ENCODE data around the gene VAT1. TPM values are rescaled to one million over a fixed set of nuclear protein-coding genes. Genes with fewer than 3 reads are reported as not detected.

The VAT1 gene
- total RNA-seq, 2 donors from 2014 or later = 83.7 to 101 TPM

DNA sequence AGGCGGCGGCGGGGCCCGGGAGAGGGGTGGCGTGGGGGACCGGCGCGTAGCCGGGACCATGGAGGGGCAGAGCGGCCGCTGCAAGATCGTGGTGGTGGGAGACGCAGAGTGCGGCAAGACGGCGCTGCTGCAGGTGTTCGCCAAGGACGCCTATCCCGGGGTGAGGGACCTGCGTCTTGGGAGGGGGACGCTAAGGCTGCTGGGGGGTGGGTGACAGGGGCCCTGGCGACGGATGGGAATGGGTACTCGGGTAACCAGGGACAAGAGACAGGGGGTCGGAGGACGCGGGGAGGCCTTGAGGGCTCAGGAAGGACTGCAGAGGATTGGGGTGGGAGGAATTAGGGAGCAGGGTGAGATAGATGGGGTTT lies 3.1 kb upstream of the VAT1 start:
- intact Hi-C loops (cut with DNase I) = loop anchor here (10.0 kb wide), 2 partner anchors 110 to 290 kb away; no protein-coding TSS in a partner anchor
- peak overlapping the region in 1 of 4 donors; percentile 33 for H3K27ac ChIP-seq
- no peak for DNase-seq

GRCh38 chr17:43024407-43025289 lies 2.5 kb upstream of the VAT1 start, which contains the start of gene RND2:
RND2 (plus strand) TSS chr17:43025231; CDS start chr17:43025348, 117 bp downstream.
- DNase-seq (peak; percentile 85 to 91 (median 90)), ATAC-seq (peak; percentile 75)
- 3 to 4% methylated on average over 31 to 41 of the region's 61 CpGs for WGBS, 2 donors
- Histone ChIP-seq H3K36me3 (replicated peaks in 1 of 2; ENCODE audit: insufficient read depth in 1 of 2, low read depth in 2 of 2) (no peaks in the 10 kb centered on the region), H3K4me1 (peaks cover 28% of the 10 kb centered on the region), H3K9me3 (no peaks in the 10 kb centered on the region), H3K4me3 (peak within 1 kb of the TSS; percentile 10 to 14), H3K27me3 (no peaks in the 10 kb centered on the region), H3K27ac (peak within 1 kb of the TSS; percentile 33 to 75 (median 60))
- intact Hi-C loops (cut with DNase I) = loop anchor here (10.0 kb wide), 2 partner anchors 110 to 290 kb away; no protein-coding TSS in a partner anchor
- peak in 2 of 3 donors; percentile 52 to 70 for TF ChIP-seq POLR2A (IDR thresholded peaks at IDR 0.05)
- TF ChIP-seq, protein P1, sequence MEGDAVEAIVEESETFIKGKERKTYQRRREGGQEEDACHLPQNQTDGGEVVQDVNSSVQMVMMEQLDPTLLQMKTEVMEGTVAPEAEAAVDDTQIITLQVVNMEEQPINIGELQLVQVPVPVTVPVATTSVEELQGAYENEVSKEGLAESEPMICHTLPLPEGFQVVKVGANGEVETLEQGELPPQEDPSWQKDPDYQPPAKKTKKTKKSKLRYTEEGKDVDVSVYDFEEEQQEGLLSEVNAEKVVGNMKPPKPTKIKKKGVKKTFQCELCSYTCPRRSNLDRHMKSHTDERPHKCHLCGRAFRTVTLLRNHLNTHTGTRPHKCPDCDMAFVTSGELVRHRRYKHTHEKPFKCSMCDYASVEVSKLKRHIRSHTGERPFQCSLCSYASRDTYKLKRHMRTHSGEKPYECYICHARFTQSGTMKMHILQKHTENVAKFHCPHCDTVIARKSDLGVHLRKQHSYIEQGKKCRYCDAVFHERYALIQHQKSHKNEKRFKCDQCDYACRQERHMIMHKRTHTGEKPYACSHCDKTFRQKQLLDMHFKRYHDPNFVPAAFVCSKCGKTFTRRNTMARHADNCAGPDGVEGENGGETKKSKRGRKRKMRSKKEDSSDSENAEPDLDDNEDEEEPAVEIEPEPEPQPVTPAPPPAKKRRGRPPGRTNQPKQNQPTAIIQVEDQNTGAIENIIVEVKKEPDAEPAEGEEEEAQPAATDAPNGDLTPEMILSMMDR (IDR thresholded peaks at IDR 0.05) = peak; percentile 33 to 82 (median 70)

More for the DNA sequence above, 3.1 kb upstream of the VAT1 start:
- H3K4me3 ChIP-seq = no peak overlapping the region
- ATAC-seq = no peak
- TF ChIP-seq, protein P1 (IDR thresholded peaks at IDR 0.05) = no peak
- TF ChIP-seq POLR2A (IDR thresholded peaks at IDR 0.05) = no peak
- no peaks in the 10 kb centered on the region for H3K9me3 ChIP-seq
- H3K4me1 ChIP-seq = peaks cover 21% of the 10 kb centered on the region
- no peaks in the 10 kb centered on the region for H3K27me3 ChIP-seq
- WGBS, 2 donors = 4 to 8% methylated on average over 17 to 24 of the region's 27 CpGs
- no peaks in the 10 kb centered on the region for H3K36me3 ChIP-seq (replicated peaks in 1 of 2; ENCODE audit: insufficient read depth in 1 of 2, low read depth in 2 of 2)

GRCh38 chr17:43020789-43021740 lies 1.1 kb downstream of the VAT1 start:
- TF ChIP-seq POLR2A (IDR thresholded peaks at IDR 0.05) = peak in 2 of 3 donors; percentile 18 to 23
- TF ChIP-seq, protein P1 (IDR thresholded peaks at IDR 0.05) = no peak
- peak; percentile 5 for ATAC-seq
- H3K4me1 ChIP-seq = peaks cover 31% of the 10 kb centered on the region
- H3K27ac ChIP-seq = peak overlapping the region; percentile 63 to 83 (median 76)
- H3K9me3 ChIP-seq = no peaks in the 10 kb centered on the region
- peak overlapping the region; percentile 55 to 90 for H3K4me3 ChIP-seq
- no peaks in the 10 kb centered on the region for H3K27me3 ChIP-seq
- no peaks in the 10 kb centered on the region for H3K36me3 ChIP-seq (replicated peaks in 1 of 2; ENCODE audit: insufficient read depth in 1 of 2, low read depth in 2 of 2)
- WGBS, 2 donors = 24 to 36% methylated on average over 22 to 35 of the region's 40 CpGs
- DNase-seq = peak; percentile 48 to 64 (median 60)
- intact Hi-C loops (cut with DNase I) = loop anchor here (10.0 kb wide), 2 partner anchors 114 to 294 kb away; no protein-coding TSS in a partner anchor

DNA sequence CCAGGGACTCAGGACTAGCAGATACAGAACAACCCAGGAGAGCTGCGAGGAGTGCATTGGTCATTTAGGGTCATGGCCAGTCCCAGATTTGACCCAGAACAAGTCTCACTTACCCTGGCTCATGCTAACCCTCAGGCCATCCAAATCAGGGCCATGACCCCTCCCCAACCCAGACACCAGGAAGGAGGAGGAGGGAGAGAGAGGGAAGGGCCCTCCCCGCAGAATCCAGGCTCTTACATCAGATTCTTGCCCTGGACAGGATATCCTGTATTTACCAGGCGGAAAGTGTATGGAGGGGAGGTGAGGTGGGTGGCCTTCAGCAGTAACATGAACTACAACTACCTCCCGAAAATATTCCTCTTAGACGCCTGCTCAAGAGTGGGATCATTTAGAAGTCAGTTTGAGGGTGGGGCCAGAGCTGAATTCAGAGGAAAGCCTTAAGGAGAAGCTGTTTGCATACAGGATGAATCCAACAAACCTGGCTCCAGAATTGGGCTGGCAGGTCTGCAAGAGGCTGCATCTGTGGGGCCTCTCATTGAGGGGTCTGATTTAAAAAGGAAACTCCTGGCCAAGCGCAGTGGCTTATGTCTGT lies 2.1 kb downstream of the VAT1 start:
- Histone ChIP-seq H3K27me3 (no peaks in the 10 kb centered on the region), H3K36me3 (replicated peaks in 1 of 2; ENCODE audit: insufficient read depth in 1 of 2, low read depth in 2 of 2) (no peaks in the 10 kb centered on the region), H3K4me3 (no peak overlapping the region), H3K4me1 (peaks cover 31% of the 10 kb centered on the region), H3K27ac (peak overlapping the region in 3 of 4 donors; percentile 21 to 83 (median 34)), H3K9me3 (no peaks in the 10 kb centered on the region)
- 71 to 72% methylated on average over 6 of the region's 6 CpGs for WGBS, 2 donors
- ATAC-seq (no peak), DNase-seq (no peak)
- TF ChIP-seq, protein P1 (IDR thresholded peaks at IDR 0.05) = no peak
- TF ChIP-seq POLR2A (IDR thresholded peaks at IDR 0.05) = no peak
- intact Hi-C loops (cut with DNase I) = loop anchor here (10.0 kb wide), 2 partner anchors 115 to 295 kb away; no protein-coding TSS in a partner anchor
